GM12878 (cell line): ENCODE results near the gene ACOX1. TPM values are rescaled to one million over a fixed set of nuclear protein-coding genes. Genes with fewer than 3 reads are reported as not detected.

Experiments used
- CBX5 ChIP-seq: sonication (generic); IDR thresholded peaks from 2 replicates; pipeline ENCODE4 v1.6.1; 2016; ENCODE audit warnings: low read depth, moderate library complexity, mild to moderate bottlenecking, inconsistent platforms
- CHD4 ChIP-seq: fragments of 200-600 bp; sonication (generic); IDR thresholded peaks from 2 replicates; pipeline ENCODE4 v1.6.1; 2016; ENCODE audit warnings: mild to moderate bottlenecking
- GABPA ChIP-seq: IDR thresholded peaks from 2 replicates; pipeline ENCODE4 v1.6.1; 2014; ENCODE audit warnings: antibody characterized with exemption, low read depth, mild to moderate bottlenecking, inconsistent platforms
- JUND ChIP-seq: IDR thresholded peaks from 2 replicates; pipeline ENCODE4 v1.6.1; 2012; ENCODE audit warnings: low read depth, mild to moderate bottlenecking, low read length, improper control_type of control experiment, moderate library complexity
- MTA2 ChIP-seq: fragments of 450-650 bp; IDR thresholded peaks from 2 replicates; pipeline ENCODE4 v1.6.1; 2016; ENCODE audit warnings: low read depth, mild to moderate bottlenecking, moderate library complexity
- RAD21 ChIP-seq: IDR thresholded peaks from 2 replicates; pipeline ENCODE4 v1.6.1; 2011; ENCODE audit warnings: mild to moderate bottlenecking, low read depth, low read length, moderate library complexity; ENCODE audit not compliant: insufficient read depth
- RFX5 ChIP-seq: IDR thresholded peaks from 2 replicates; pipeline ENCODE4 v1.6.1; 2011; ENCODE audit warnings: low read depth, low read length, improper control_type of control experiment
- SREBF2 ChIP-seq: IDR thresholded peaks from 2 replicates; pipeline ENCODE4 v1.6.1; 2012; ENCODE audit warnings: mild to moderate bottlenecking, low read length
- ZBTB40 ChIP-seq: fragments of 450-650 bp; IDR thresholded peaks from 2 replicates; pipeline ENCODE4 v1.6.1; 2016; ENCODE audit warnings: mild to moderate bottlenecking, moderate library complexity, borderline replicate concordance
- ZNF217 ChIP-seq: fragments of 450-650 bp; IDR thresholded peaks from 2 replicates; pipeline ENCODE4 v1.6.1; 2017; ENCODE audit warnings: antibody characterized with exemption, mild to moderate bottlenecking
- ZNF687 ChIP-seq: fragments of 450-650 bp; IDR thresholded peaks from 2 replicates; pipeline ENCODE4 v1.6.1; 2017; ENCODE audit warnings: mild to moderate bottlenecking, moderate library complexity
- polyA plus RNA-seq, 11 experiments: library from polyadenylated mRNA; depleted of rRNA in 4 of 11; unstranded in 6 of 11; stranded (reverse) in 5 of 11; fragments of >200 nt; fragmentation: Nextera tagmentation in 4 of 11; fragmentation: Illumina TruSeq in 1 of 11; extraction: Ambion mirVana in 4 of 11; extraction: Trizol in 1 of 11; gene quantifications; 1 replicate in 1 of 11; 2 replicates in 10 of 11; pipeline versions ENCODE4 v1.2.1 to v1.2.3, GENCODE V29; 2011 to 2016; ENCODE audit warnings: inconsistent platforms in 2 of 11, missing spikeins in 2 of 11, low read depth in 1 of 11
- total RNA-seq, 4 experiments: library from RNA; depleted of rRNA in 3 of 4; stranded (reverse); fragments of >200 nt in 3 of 4; fragmentation: Illumina TruSeq in 1 of 4; extraction: Trizol in 1 of 4; gene quantifications; 2 replicates each; pipeline versions ENCODE4 v1.2.1 to v1.2.3, GENCODE V29; 2013 to 2021
- TF ChIP-seq, protein P1 (sequence below): fragments of 450-650 bp; IDR thresholded peaks from 2 replicates; pipeline ENCODE4 v1.6.1; 2016; ENCODE audit warnings: mild to moderate bottlenecking
- TF ChIP-seq, protein P2 (sequence below): fragments of 450-650 bp; IDR thresholded peaks from 2 replicates; pipeline ENCODE4 v1.6.1; 2017; ENCODE audit warnings: mild to moderate bottlenecking, moderate library complexity
- TF ChIP-seq, protein P3 (sequence below): IDR thresholded peaks from 2 replicates; pipeline ENCODE4 v1.6.1; 2012; ENCODE audit warnings: low read depth, low read length, improper control_type of control experiment

The ACOX1 gene
- total and polyA plus RNA-seq, 10 of the 15 experiments (the other 5 are each of a cell fraction or from before 2014, with no cell fraction given): 6.5 to 26.2 (median 21.6) TPM

- no peak for TF ChIP-seq ZBTB40
- no peak for TF ChIP-seq CHD4
- no peak for TF ChIP-seq RFX5
- no peak for TF ChIP-seq CBX5
- TF ChIP-seq SREBF2: no peak
- TF ChIP-seq, protein P1, sequence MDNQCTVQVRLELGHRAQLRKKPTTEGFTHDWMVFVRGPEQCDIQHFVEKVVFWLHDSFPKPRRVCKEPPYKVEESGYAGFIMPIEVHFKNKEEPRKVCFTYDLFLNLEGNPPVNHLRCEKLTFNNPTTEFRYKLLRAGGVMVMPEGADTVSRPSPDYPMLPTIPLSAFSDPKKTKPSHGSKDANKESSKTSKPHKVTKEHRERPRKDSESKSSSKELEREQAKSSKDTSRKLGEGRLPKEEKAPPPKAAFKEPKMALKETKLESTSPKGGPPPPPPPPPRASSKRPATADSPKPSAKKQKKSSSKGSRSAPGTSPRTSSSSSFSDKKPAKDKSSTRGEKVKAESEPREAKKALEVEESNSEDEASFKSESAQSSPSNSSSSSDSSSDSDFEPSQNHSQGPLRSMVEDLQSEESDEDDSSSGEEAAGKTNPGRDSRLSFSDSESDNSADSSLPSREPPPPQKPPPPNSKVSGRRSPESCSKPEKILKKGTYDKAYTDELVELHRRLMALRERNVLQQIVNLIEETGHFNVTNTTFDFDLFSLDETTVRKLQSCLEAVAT: no peak
- TF ChIP-seq RAD21: peak; percentile 38; the same call in 1 of the 2 replicates
- TF ChIP-seq, protein P2, sequence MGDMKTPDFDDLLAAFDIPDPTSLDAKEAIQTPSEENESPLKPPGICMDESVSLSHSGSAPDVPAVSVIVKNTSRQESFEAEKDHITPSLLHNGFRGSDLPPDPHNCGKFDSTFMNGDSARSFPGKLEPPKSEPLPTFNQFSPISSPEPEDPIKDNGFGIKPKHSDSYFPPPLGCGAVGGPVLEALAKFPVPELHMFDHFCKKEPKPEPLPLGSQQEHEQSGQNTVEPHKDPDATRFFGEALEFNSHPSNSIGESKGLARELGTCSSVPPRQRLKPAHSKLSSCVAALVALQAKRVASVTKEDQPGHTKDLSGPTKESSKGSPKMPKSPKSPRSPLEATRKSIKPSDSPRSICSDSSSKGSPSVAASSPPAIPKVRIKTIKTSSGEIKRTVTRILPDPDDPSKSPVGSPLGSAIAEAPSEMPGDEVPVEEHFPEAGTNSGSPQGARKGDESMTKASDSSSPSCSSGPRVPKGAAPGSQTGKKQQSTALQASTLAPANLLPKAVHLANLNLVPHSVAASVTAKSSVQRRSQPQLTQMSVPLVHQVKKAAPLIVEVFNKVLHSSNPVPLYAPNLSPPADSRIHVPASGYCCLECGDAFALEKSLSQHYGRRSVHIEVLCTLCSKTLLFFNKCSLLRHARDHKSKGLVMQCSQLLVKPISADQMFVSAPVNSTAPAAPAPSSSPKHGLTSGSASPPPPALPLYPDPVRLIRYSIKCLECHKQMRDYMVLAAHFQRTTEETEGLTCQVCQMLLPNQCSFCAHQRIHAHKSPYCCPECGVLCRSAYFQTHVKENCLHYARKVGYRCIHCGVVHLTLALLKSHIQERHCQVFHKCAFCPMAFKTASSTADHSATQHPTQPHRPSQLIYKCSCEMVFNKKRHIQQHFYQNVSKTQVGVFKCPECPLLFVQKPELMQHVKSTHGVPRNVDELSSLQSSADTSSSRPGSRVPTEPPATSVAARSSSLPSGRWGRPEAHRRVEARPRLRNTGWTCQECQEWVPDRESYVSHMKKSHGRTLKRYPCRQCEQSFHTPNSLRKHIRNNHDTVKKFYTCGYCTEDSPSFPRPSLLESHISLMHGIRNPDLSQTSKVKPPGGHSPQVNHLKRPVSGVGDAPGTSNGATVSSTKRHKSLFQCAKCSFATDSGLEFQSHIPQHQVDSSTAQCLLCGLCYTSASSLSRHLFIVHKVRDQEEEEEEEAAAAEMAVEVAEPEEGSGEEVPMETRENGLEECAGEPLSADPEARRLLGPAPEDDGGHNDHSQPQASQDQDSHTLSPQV: no peak
- TF ChIP-seq, protein P3, sequence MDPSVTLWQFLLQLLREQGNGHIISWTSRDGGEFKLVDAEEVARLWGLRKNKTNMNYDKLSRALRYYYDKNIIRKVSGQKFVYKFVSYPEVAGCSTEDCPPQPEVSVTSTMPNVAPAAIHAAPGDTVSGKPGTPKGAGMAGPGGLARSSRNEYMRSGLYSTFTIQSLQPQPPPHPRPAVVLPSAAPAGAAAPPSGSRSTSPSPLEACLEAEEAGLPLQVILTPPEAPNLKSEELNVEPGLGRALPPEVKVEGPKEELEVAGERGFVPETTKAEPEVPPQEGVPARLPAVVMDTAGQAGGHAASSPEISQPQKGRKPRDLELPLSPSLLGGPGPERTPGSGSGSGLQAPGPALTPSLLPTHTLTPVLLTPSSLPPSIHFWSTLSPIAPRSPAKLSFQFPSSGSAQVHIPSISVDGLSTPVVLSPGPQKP: no peak
- TF ChIP-seq GABPA: no peak
- peak; percentile 66 for TF ChIP-seq ZNF687
- TF ChIP-seq ZNF217: peak; percentile 28; the same call in 1 of the 2 replicates
- no peak for TF ChIP-seq JUND
- TF ChIP-seq MTA2: no peak
These were observed 82.4 kb downstream of the ACOX1 start, which contains the start of gene TRIM65 (continued) for GRCh38 chr17:75896415-75897159.
